ENCODE results near the gene TLCD4.

TLCD4 gene

DNA sequence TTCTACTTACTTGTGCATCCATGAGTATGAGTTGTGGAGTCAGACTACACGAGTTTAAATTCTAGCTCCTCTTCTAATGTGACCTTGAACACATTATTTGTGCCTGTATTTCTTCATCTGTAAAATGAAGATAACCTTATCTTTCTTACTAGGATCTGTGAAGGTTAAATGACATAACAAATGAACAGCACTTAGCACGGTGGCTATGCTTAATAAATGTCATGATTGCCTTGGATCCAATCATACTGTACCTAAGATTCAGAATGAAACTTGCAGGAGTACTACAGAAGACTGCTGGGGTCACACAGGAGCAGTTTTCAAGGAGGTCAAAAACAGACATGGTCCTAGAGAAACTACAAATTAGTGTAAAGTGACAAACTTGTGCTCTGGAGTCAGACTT, 22.2 kb upstream of the TLCD4 start:
- no peak for DNase-seq
- H3K9me3 ChIP-seq (ENCODE audit: control insufficient read depth, low read length) = no peaks in the 10 kb centered on the region

DNA sequence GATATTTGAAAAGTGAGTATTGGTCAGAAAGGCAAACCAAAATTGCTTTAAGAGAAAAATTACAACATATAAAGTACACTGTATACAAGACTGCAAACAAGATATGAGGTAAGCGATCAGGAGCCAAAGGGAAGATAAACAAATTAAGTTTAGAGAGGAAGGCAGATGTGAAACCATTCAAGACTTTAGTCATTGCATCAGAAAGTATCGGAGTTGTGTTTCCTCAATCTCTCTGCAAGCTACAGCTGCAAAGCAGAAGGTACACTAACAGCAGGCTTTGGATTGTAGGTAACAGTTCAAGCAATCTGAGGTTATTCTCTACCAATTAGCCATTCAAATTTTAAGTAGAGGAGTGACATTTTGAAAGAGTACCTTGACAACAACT, 21.3 kb upstream of the TLCD4 start:
- no peaks in the 10 kb centered on the region for H3K27me3 ChIP-seq (replicated peaks; ENCODE audit: control insufficient read depth, insufficient read depth, low read length, poor library complexity, severe bottlenecking)
- H3K4me1 ChIP-seq (ENCODE audit: control insufficient read depth, insufficient read depth, low read length, poor library complexity, severe bottlenecking) = no peaks in the 10 kb centered on the region
- no peak for DNase-seq
- H3K4me3 ChIP-seq (ENCODE audit: insufficient read depth, low read depth, low read length, poor library complexity, severe bottlenecking) = no peak overlapping the region
- no peaks in the 10 kb centered on the region for H3K36me3 ChIP-seq (ENCODE audit: control insufficient read depth, insufficient read depth, low read length)
- H3K9me3 ChIP-seq (ENCODE audit: control insufficient read depth, low read length) = no peaks in the 10 kb centered on the region
- no peak overlapping the region for H3K27ac ChIP-seq (ENCODE audit: insufficient read depth, low read length, poor library complexity, severe bottlenecking)

More for the DNA sequence above, 22.2 kb upstream of the TLCD4 start:
- no peaks in the 10 kb centered on the region for H3K4me1 ChIP-seq (ENCODE audit: control insufficient read depth, insufficient read depth, low read length, poor library complexity, severe bottlenecking)
- no peak overlapping the region for H3K4me3 ChIP-seq (ENCODE audit: insufficient read depth, low read depth, low read length, poor library complexity, severe bottlenecking)
- no peaks in the 10 kb centered on the region for H3K27me3 ChIP-seq (replicated peaks; ENCODE audit: control insufficient read depth, insufficient read depth, low read length, poor library complexity, severe bottlenecking)
- no peaks in the 10 kb centered on the region for H3K36me3 ChIP-seq (ENCODE audit: control insufficient read depth, insufficient read depth, low read length)
- H3K27ac ChIP-seq (ENCODE audit: insufficient read depth, low read length, poor library complexity, severe bottlenecking) = no peak overlapping the region

DNA sequence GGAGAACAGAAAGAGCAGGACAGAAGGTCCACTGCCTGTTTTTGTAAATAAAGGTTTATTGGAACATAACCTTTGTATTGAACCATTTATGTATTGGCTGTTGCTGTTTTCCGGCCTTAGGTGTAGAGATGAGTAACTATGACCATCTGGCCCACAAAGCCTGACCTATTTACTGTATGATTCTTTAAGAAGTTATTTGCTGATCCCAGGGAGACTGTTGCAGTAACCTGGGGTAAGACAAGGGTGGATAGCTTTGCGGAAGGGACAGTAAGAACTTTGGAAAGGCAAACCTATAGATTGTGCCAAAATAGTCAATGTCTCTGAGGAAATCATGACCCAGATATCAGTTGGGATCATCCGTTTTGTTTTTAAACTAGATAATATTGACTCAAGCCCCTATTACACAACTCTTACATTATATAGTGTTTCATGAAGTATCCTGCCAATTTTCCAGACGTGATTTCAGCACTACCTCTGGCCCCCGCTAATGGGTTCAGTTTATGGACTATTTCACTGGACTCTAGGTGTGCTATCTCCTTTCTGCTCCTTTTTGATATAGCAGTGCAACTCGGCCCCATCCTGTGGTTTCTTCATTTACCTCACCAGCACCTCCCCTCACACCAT, 20.8 kb upstream of the TLCD4 start:
- DNase-seq = no peak
- H3K36me3 ChIP-seq (ENCODE audit: control insufficient read depth, insufficient read depth, low read length) = no peaks in the 10 kb centered on the region
- H3K4me1 ChIP-seq (ENCODE audit: control insufficient read depth, insufficient read depth, low read length, poor library complexity, severe bottlenecking) = no peaks in the 10 kb centered on the region
- no peaks in the 10 kb centered on the region for H3K27me3 ChIP-seq (replicated peaks; ENCODE audit: control insufficient read depth, insufficient read depth, low read length, poor library complexity, severe bottlenecking)
- H3K4me3 ChIP-seq (ENCODE audit: insufficient read depth, low read depth, low read length, poor library complexity, severe bottlenecking) = no peak overlapping the region
- H3K9me3 ChIP-seq (ENCODE audit: control insufficient read depth, low read length) = no peaks in the 10 kb centered on the region
- no peak overlapping the region for H3K27ac ChIP-seq (ENCODE audit: insufficient read depth, low read length, poor library complexity, severe bottlenecking)

DNA sequence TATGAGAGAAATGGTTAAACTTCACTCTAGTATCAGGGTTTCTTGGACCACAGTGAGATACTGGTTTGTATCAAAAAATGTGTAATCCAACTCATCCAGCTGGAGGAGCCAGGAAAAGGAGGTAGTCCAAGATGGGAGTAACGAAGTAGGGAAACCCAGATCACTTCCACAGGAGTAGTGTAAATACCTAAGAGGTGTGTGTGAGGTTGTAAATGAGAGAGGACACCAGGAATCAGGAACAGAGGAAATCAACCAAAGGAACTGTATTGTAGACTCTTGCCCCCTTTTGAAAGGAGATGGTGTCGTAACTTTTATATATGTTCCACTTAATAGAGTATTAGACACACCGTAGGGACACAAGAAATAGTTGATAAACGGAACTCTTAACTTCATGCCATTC, 19.7 kb upstream of the TLCD4 start:
- no peaks in the 10 kb centered on the region for H3K27me3 ChIP-seq (replicated peaks; ENCODE audit: control insufficient read depth, insufficient read depth, low read length, poor library complexity, severe bottlenecking)
- no peaks in the 10 kb centered on the region for H3K4me1 ChIP-seq (ENCODE audit: control insufficient read depth, insufficient read depth, low read length, poor library complexity, severe bottlenecking)
- DNase-seq = no peak
- no peak overlapping the region for H3K4me3 ChIP-seq (ENCODE audit: insufficient read depth, low read depth, low read length, poor library complexity, severe bottlenecking)
- no peaks in the 10 kb centered on the region for H3K36me3 ChIP-seq (ENCODE audit: control insufficient read depth, insufficient read depth, low read length)
- no peaks in the 10 kb centered on the region for H3K9me3 ChIP-seq (ENCODE audit: control insufficient read depth, low read length)
- no peak overlapping the region for H3K27ac ChIP-seq (ENCODE audit: insufficient read depth, low read length, poor library complexity, severe bottlenecking)

DNA sequence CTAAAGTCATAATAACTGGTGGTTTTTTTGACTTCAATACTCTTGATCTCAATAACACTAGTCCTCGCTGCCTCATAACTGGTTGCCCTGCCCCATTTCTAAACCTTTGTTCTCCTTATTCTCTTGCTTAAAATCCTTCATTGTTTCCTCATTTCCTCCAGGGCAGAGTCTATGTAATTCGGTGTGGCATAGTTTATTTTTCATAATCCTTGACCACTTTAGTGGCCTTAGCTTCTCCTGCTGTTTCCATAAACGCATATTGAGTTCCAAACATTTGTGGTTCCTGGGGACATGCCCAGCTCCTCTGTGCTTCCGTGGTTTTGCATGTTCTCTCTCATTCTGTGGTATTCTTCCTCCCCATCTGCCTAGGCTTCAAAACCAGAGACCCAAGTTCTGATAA, 19.0 kb upstream of the TLCD4 start:
- DNase-seq = no peak
- Histone ChIP-seq H3K9me3 (ENCODE audit: control insufficient read depth, low read length) (no peaks in the 10 kb centered on the region), H3K27ac (ENCODE audit: insufficient read depth, low read length, poor library complexity, severe bottlenecking) (no peak overlapping the region), H3K4me3 (ENCODE audit: insufficient read depth, low read depth, low read length, poor library complexity, severe bottlenecking) (no peak overlapping the region), H3K4me1 (ENCODE audit: control insufficient read depth, insufficient read depth, low read length, poor library complexity, severe bottlenecking) (no peaks in the 10 kb centered on the region), H3K36me3 (ENCODE audit: control insufficient read depth, insufficient read depth, low read length) (no peaks in the 10 kb centered on the region), H3K27me3 (replicated peaks; ENCODE audit: control insufficient read depth, insufficient read depth, low read length, poor library complexity, severe bottlenecking) (no peaks in the 10 kb centered on the region)

DNA sequence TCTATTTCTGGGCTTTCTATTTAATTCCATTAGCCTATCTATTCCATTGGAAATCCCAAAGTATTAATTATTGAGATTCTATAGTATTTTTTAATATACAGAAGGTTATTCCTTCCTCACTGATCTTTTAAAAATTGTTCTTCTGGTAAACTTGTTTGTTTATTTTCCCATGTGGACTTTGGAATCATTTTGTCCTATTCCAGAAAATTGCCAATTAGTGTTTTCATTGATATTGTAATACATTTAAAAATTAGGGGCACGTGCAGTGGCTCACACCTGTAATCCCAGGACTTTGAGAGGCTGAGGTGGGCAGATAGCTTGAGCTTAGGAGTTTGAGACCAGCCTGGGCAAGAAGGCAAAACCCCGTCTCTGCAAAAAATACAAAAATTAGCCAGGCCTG, 8.4 kb upstream of the TLCD4 start:
- no peaks in the 10 kb centered on the region for H3K27me3 ChIP-seq (replicated peaks; ENCODE audit: control insufficient read depth, insufficient read depth, low read length, poor library complexity, severe bottlenecking)
- H3K9me3 ChIP-seq (ENCODE audit: control insufficient read depth, low read length) = no peaks in the 10 kb centered on the region
- H3K36me3 ChIP-seq (ENCODE audit: control insufficient read depth, insufficient read depth, low read length) = no peaks in the 10 kb centered on the region
- no peak overlapping the region for H3K4me3 ChIP-seq (ENCODE audit: insufficient read depth, low read depth, low read length, poor library complexity, severe bottlenecking)
- H3K27ac ChIP-seq (ENCODE audit: insufficient read depth, low read length, poor library complexity, severe bottlenecking) = no peak overlapping the region
- H3K4me1 ChIP-seq (ENCODE audit: control insufficient read depth, insufficient read depth, low read length, poor library complexity, severe bottlenecking) = no peaks in the 10 kb centered on the region
- DNase-seq = no peak

DNA sequence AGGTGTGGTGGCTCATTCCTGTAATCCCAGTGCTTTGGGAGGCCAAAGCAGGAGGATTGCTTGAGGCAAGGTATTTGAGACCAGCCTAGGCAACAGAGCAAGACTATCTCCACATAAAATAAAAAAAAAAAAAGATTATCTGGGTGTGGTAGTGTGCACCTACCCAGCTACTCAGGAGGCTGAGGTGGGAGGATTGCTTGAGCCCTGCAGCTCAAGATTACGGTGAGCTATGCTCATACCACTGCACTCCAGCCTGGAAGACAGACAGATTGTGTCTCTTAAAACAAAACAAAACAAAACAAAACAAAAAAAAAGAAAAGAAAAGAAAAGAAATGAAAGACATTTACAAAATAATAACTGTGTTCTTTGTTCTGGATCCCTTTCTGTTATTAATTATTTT, 6.1 kb upstream of the TLCD4 start:
- Histone ChIP-seq H3K4me1 (ENCODE audit: control insufficient read depth, insufficient read depth, low read length, poor library complexity, severe bottlenecking) (no peaks in the 10 kb centered on the region), H3K36me3 (ENCODE audit: control insufficient read depth, insufficient read depth, low read length) (no peaks in the 10 kb centered on the region), H3K4me3 (ENCODE audit: insufficient read depth, low read depth, low read length, poor library complexity, severe bottlenecking) (no peak overlapping the region), H3K9me3 (ENCODE audit: control insufficient read depth, low read length) (no peaks in the 10 kb centered on the region), H3K27me3 (replicated peaks; ENCODE audit: control insufficient read depth, insufficient read depth, low read length, poor library complexity, severe bottlenecking) (no peaks in the 10 kb centered on the region), H3K27ac (ENCODE audit: insufficient read depth, low read length, poor library complexity, severe bottlenecking) (no peak overlapping the region)
- no peak for DNase-seq

DNA sequence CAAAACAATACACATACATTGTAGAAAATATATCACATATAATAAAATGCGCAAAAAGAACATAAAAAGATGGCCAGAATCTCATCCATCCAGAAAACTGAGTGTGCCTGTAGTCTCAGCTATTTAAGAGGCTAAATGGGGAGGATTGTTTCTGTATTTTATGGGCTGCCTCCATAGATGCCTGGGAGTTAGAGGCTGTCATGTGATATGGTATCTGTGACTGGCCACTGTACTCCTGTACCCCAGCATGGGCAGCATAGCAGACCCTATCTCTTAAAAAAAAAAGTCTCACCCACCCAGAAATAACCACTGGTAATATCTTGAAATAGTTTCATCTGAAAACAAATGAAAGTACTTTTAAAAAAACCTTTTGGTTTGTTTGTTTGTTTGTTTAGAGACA, 3.5 kb upstream of the TLCD4 start:
- H3K4me1 ChIP-seq (ENCODE audit: control insufficient read depth, insufficient read depth, low read length, poor library complexity, severe bottlenecking) = peaks cover 4% of the 10 kb centered on the region
- H3K9me3 ChIP-seq (ENCODE audit: control insufficient read depth, low read length) = no peaks in the 10 kb centered on the region
- no peak overlapping the region for H3K27ac ChIP-seq (ENCODE audit: insufficient read depth, low read length, poor library complexity, severe bottlenecking)
- no peaks in the 10 kb centered on the region for H3K36me3 ChIP-seq (ENCODE audit: control insufficient read depth, insufficient read depth, low read length)
- DNase-seq = no peak
- peaks cover 7% of the 10 kb centered on the region for H3K27me3 ChIP-seq (replicated peaks; ENCODE audit: control insufficient read depth, insufficient read depth, low read length, poor library complexity, severe bottlenecking)
- H3K4me3 ChIP-seq (ENCODE audit: insufficient read depth, low read depth, low read length, poor library complexity, severe bottlenecking) = no peak overlapping the region

DNA sequence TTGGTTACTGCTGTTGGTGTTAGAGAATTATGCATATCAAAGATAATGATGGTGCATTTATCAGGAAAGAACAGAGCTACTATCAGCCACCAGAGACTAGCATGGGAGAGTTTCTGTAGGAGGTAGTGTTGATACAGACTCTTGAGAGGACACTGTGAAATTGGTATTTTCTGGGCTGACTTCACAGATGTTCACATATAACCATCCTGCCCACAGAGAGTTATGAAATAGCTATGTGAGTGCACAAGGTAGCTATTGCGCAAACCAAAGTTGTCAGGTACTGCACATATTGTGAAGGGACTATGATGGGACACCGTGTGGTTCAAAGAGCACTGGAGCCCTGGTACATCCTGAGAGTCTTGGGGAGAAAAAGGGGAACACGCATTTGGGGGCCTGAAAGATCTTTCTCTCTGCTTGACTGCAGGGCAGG, 1.4 kb upstream of the TLCD4 start:
- H3K27me3 ChIP-seq (replicated peaks; ENCODE audit: control insufficient read depth, insufficient read depth, low read length, poor library complexity, severe bottlenecking) = peaks cover 7% of the 10 kb centered on the region
- no peaks in the 10 kb centered on the region for H3K36me3 ChIP-seq (ENCODE audit: control insufficient read depth, insufficient read depth, low read length)
- peaks cover 4% of the 10 kb centered on the region for H3K4me1 ChIP-seq (ENCODE audit: control insufficient read depth, insufficient read depth, low read length, poor library complexity, severe bottlenecking)
- DNase-seq = no peak
- no peaks in the 10 kb centered on the region for H3K9me3 ChIP-seq (ENCODE audit: control insufficient read depth, low read length)
- H3K27ac ChIP-seq (ENCODE audit: insufficient read depth, low read length, poor library complexity, severe bottlenecking) = no peak overlapping the region
- no peak overlapping the region for H3K4me3 ChIP-seq (ENCODE audit: insufficient read depth, low read depth, low read length, poor library complexity, severe bottlenecking)

DNA sequence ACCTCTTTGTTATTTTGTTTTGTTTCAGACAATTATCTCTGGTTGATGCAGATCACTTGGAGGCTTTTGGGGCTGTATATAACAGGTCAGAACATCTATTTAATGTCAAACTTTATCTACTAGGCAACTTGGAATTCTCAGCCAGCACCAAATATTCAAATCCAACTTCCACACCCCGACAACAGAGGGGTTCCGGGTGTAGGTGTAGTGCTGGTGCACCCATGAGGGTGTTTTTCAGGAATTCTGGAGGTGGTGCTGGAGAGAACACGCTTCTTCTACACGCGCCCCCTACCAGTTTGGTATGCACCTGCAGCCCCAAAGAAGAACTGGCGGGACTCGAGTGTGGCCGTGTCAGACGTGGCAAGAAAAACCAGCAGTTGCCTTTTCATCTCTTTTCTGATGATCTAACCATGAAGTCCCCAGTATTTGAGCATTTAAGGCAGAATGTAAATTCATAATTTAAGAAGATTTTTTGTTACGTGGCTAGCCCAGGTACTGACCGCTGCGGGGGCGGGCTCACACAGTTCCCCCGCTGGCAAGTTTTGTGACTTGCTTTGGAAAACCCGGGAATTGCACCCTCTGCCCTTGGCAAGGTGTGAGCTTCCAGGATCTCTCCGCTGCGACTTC, 462 bp upstream of the TLCD4 start:
- Histone ChIP-seq H3K27ac (ENCODE audit: insufficient read depth, low read length, poor library complexity, severe bottlenecking) (no peak overlapping the region), H3K27me3 (replicated peaks; ENCODE audit: control insufficient read depth, insufficient read depth, low read length, poor library complexity, severe bottlenecking) (peaks cover 7% of the 10 kb centered on the region), H3K9me3 (ENCODE audit: control insufficient read depth, low read length) (no peaks in the 10 kb centered on the region), H3K4me1 (ENCODE audit: control insufficient read depth, insufficient read depth, low read length, poor library complexity, severe bottlenecking) (peaks cover 4% of the 10 kb centered on the region), H3K4me3 (ENCODE audit: insufficient read depth, low read depth, low read length, poor library complexity, severe bottlenecking) (peak overlapping the region; percentile 76), H3K36me3 (ENCODE audit: control insufficient read depth, insufficient read depth, low read length) (no peaks in the 10 kb centered on the region)
- peak; percentile 9 to 25 (median 19) for DNase-seq
